GM18526 (cell line): ENCODE results near the gene PHRF1.

Experiments
- POLR2A ChIP-seq: IDR thresholded peaks from 3 replicates; pipeline ENCODE4 v1.6.1; 2011; ENCODE audit not compliant: insufficient read length; ENCODE audit errors: extremely low read depth

PHRF1 gene

GRCh38 chr11:551131-551530, 25.1 kb upstream of the PHRF1 start:
- TF ChIP-seq POLR2A: no peak

GRCh38 chr11:551596-551995, 24.7 kb upstream of the PHRF1 start:
- no peak for TF ChIP-seq POLR2A

GRCh38 chr11:553083-553987, 22.9 kb upstream of the PHRF1 start:
- no peak for TF ChIP-seq POLR2A

- TF ChIP-seq POLR2A: no peak
Measured at GRCh38 chr11:553988-554340, 22.3 kb upstream of the PHRF1 start.

- no peak for TF ChIP-seq POLR2A
Measured at GRCh38 chr11:554428-555226, 21.6 kb upstream of the PHRF1 start.

GRCh38 chr11:555227-555779, 21.0 kb upstream of the PHRF1 start:
- no peak for TF ChIP-seq POLR2A

GRCh38 chr11:555780-556661, 20.2 kb upstream of the PHRF1 start:
- no peak for TF ChIP-seq POLR2A

GRCh38 chr11:556662-557256, 19.5 kb upstream of the PHRF1 start:
- no peak for TF ChIP-seq POLR2A

- TF ChIP-seq POLR2A: no peak
Measured at GRCh38 chr11:557328-558132, 18.7 kb upstream of the PHRF1 start.

- TF ChIP-seq POLR2A: no peak
Measured at GRCh38 chr11:558503-558902, 17.8 kb upstream of the PHRF1 start.

GRCh38 chr11:559020-559620, 17.1 kb upstream of the PHRF1 start:
- no peak for TF ChIP-seq POLR2A

GRCh38 chr11:559712-560304, 16.5 kb upstream of the PHRF1 start:
- no peak for TF ChIP-seq POLR2A
